ENCODE results near the gene ADGRB3. TPM values are rescaled to one million over a fixed set of nuclear protein-coding genes. Genes with fewer than 3 reads are reported as not detected.

Gene ADGRB3
- total and polyA plus RNA-seq, 2 donors from 2014 or later: 0.26 to 2.2 TPM

- Histone ChIP-seq H3K9ac (ENCODE audit: low read length in 3 of 3) (no peak overlapping the region), H3K27ac (ENCODE audit: low read depth in 2 of 2, low read length in 2 of 2) (no peak overlapping the region), H3K9me3 (ENCODE audit: control insufficient read depth in 2 of 3, insufficient read depth in 1 of 3, low read length in 3 of 3) (no peaks in the 10 kb centered on the region), H3K36me3 (ENCODE audit: control insufficient read depth in 2 of 3, insufficient read depth in 3 of 3, low read length in 3 of 3) (no peaks in the 10 kb centered on the region), H3K27me3 (ENCODE audit: control insufficient read depth, insufficient read depth, low read length) (no peaks in the 10 kb centered on the region), H3K4me1 (ENCODE audit: control insufficient read depth in 2 of 3, insufficient read depth in 2 of 3, low read depth in 1 of 3, low read length in 3 of 3) (no peaks in the 10 kb centered on the region), H3K4me3 (ENCODE audit: low read length in 3 of 3) (no peak overlapping the region)
- intact Hi-C loops (cut with DNase I): no loop called here
- TF ChIP-seq, protein P1, sequence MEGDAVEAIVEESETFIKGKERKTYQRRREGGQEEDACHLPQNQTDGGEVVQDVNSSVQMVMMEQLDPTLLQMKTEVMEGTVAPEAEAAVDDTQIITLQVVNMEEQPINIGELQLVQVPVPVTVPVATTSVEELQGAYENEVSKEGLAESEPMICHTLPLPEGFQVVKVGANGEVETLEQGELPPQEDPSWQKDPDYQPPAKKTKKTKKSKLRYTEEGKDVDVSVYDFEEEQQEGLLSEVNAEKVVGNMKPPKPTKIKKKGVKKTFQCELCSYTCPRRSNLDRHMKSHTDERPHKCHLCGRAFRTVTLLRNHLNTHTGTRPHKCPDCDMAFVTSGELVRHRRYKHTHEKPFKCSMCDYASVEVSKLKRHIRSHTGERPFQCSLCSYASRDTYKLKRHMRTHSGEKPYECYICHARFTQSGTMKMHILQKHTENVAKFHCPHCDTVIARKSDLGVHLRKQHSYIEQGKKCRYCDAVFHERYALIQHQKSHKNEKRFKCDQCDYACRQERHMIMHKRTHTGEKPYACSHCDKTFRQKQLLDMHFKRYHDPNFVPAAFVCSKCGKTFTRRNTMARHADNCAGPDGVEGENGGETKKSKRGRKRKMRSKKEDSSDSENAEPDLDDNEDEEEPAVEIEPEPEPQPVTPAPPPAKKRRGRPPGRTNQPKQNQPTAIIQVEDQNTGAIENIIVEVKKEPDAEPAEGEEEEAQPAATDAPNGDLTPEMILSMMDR (IDR thresholded peaks at IDR 0.05; ENCODE audit: borderline replicate concordance, extremely low read depth, insufficient read depth): no peak
- DNase-seq (no peak), FAIRE-seq (no peak)
These were observed 22.5 kb downstream of the ADGRB3 start for GRCh38 chr6:68657374-68658139.

DNA sequence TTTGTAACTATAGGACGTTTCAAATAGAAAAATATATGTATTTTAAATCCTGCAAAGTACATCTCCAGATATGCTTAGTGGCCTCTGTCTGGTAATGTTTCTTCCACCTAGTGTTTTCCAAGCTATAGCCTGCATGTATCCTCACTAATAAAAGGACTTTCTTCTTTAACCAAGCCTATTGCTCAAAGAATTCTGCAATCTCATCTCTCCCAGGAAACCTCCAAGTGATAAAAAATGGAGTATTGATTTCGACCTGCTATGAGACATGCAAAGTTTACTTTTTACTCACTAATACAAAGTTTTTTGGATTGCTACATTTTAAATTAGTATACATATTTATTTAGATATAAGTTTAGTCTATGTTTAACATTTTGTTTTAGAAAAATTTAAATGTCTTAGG lies 23.3 kb downstream of the ADGRB3 start:
- TF ChIP-seq, protein P1 (IDR thresholded peaks at IDR 0.05; ENCODE audit: borderline replicate concordance, extremely low read depth, insufficient read depth): no peak
- DNase-seq: no peak
- FAIRE-seq: no peak
- Histone ChIP-seq H3K9ac (ENCODE audit: low read length in 3 of 3) (no peak overlapping the region), H3K9me3 (ENCODE audit: control insufficient read depth in 2 of 3, insufficient read depth in 1 of 3, low read length in 3 of 3) (no peaks in the 10 kb centered on the region), H3K4me1 (ENCODE audit: control insufficient read depth in 2 of 3, insufficient read depth in 2 of 3, low read depth in 1 of 3, low read length in 3 of 3) (no peaks in the 10 kb centered on the region), H3K4me3 (ENCODE audit: low read length in 3 of 3) (no peak overlapping the region), H3K36me3 (ENCODE audit: control insufficient read depth in 2 of 3, insufficient read depth in 3 of 3, low read length in 3 of 3) (no peaks in the 10 kb centered on the region), H3K27ac (ENCODE audit: low read depth in 2 of 2, low read length in 2 of 2) (no peak overlapping the region), H3K27me3 (ENCODE audit: control insufficient read depth, insufficient read depth, low read length) (no peaks in the 10 kb centered on the region)
- intact Hi-C loops (cut with DNase I): no loop called here

DNA sequence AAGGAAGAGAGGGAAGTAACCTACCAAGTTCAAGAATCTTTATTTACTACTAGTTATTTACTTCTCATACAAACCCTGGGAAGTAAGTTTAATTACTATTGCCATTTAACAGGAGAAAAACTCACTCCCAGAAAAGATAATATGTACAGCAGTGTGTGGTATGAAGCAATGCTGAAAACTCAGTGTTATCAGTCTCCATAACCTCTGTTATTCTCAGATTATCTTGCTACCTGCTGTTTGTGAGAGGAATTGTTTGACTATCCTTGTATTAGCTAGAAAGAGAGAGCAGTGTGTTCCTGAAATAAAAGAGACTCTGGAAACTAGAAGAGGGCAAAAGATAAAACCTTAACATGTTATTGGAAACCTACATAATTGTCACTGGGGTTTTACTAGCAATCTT lies 38.2 kb downstream of the ADGRB3 start:
- Histone ChIP-seq H3K9ac (ENCODE audit: low read length in 3 of 3) (no peak overlapping the region), H3K36me3 (ENCODE audit: control insufficient read depth in 2 of 3, insufficient read depth in 3 of 3, low read length in 3 of 3) (no peaks in the 10 kb centered on the region), H3K9me3 (ENCODE audit: control insufficient read depth in 2 of 3, insufficient read depth in 1 of 3, low read length in 3 of 3) (no peaks in the 10 kb centered on the region), H3K4me3 (ENCODE audit: low read length in 3 of 3) (no peak overlapping the region), H3K27ac (ENCODE audit: low read depth in 2 of 2, low read length in 2 of 2) (no peak overlapping the region), H3K4me1 (ENCODE audit: control insufficient read depth in 2 of 3, insufficient read depth in 2 of 3, low read depth in 1 of 3, low read length in 3 of 3) (no peaks in the 10 kb centered on the region), H3K27me3 (ENCODE audit: control insufficient read depth, insufficient read depth, low read length) (no peaks in the 10 kb centered on the region)
- DNase-seq (no peak), FAIRE-seq (no peak)
- TF ChIP-seq, protein P1 (IDR thresholded peaks at IDR 0.05; ENCODE audit: borderline replicate concordance, extremely low read depth, insufficient read depth): no peak
- intact Hi-C loops (cut with DNase I): no loop called here

All from kidney (tissue), 14 donors.